GM21619 (cell line): ENCODE results near the gene MKNK2.
"Not testable (repeated sequence)": the region's sequence is repeated elsewhere in the genome, so short reads cannot be mapped to it uniquely, and the experiment has no call there.

Source experiments
- ATAC-seq: cut with Tn5 transposase; IDR thresholded peaks from one replicate; pipeline ENCODE4 v1.9.1; 2021; ENCODE audit not compliant: unreplicated experiment

The MKNK2 gene

DNA sequence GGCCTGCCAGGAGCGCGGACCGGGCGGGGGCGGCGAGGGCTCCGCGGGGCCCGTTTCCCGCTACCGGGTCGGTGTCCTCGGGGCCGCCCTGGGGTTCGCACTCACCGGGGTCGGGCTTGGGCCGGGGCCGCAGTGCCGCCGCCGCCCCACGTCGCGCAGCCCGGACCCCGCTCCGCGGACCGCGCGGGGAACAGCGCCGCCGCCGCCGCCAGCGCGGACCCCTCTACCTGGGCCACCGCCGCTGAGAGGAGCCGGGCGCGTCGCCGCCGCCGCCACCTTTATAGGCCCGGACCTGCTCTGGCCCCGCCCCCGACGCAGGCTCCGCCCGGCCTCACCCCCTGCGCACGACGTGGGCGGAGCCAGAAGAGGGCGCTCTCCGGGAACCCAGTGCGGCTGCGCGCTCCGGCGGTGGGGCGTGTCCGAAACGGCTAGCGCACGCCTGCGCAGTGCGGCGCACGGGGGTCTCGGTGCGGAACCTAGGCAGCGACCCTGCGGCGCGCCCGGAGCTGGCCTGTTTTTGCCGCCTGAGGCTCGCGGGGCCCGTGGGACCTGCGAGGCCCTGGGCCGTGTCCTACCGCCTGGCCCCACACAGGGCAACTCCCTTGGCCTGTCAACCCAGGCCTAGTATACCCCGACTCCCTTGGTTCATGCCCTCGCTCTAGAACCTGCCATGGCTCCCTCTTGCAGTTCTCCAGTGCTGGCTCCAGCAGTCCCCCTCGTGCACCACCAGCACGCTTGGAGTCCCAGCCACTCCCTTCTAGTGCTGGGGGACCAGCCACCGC lies at the start of gene MKNK2:
Gene MKNK2 (minus strand): TSS at position 254 of the 782 bp plus-strand sequence. CDS start 393 bp downstream, outside the sequence.
- peak; percentile 37 for ATAC-seq

DNA sequence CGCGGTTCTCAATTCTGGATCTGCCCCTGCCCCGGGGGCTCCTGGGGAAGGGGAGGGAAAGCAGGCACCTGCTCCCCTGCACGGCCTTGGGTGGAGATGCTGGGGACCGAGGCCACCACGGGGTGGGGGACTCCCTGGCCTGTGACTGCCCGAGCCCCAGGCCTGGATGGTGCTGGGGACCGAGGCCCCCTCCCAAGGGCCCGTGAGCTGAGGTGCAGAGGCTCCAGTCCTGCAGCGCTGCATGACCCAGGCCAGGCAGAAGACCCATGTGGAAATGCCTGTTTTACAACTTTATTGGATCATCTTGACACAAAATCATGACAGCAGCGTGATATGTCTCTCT lies 49.6 kb upstream of the MKNK2 start:
- no peak for ATAC-seq

DNA sequence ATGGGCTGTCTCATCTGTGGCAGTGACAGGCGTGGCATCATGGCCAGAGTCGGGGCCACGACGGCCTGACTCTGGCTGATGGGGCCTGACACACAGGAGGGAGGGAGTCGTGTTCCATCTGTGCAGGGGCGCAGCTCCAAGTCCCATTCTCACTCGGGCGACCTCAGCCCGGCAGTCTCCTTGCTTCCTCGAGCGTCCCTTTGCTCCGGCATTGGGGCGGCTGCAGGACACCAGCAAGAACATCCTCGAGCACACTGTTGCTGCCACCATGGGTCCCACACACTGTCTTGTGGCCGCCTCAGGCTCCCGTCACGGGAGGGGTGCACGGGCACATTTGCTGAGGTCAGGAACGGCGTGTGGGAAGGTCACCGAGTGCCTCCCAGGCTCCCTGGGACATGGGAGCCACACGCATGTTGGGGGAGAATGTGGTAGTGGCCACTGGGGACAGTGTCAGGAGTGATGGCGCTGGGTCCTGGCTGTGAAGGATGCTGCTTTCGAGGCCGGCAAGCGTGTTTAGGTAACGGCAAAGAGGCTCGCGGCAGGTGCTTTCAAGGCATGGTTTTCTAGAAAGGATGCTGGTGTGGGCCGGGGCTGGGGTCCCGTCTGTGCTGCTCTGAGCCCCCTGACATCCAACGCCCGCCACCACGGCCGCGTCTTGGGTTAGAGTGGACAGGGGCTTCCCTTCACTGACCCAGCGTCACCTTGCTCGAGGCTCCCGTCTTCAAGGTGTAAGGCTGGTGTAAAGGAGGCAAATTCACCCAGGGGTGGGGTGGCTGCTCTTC lies 49.1 kb upstream of the MKNK2 start:
- no peak for ATAC-seq

DNA sequence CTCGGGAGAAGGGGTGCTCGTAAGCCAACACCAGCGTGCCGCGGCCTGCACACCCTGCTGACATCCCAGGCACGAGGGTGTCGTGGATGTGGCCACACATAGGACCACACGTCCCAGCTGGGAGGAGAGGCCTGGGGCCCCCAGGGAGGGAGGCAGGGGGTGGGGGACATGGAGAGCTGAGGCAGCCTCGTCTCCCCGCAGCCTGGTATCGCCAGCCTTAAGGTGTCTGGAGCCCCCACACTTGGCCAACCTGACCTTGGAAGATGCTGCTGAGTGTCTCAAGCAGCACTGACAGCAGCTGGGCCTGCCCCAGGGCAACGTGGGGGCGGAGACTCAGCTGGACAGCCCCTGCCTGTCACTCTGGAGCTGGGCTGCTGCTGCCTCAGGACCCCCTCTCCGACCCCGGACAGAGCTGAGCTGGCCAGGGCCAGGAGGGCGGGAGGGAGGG lies 48.0 kb upstream of the MKNK2 start:
- no peak for ATAC-seq

DNA sequence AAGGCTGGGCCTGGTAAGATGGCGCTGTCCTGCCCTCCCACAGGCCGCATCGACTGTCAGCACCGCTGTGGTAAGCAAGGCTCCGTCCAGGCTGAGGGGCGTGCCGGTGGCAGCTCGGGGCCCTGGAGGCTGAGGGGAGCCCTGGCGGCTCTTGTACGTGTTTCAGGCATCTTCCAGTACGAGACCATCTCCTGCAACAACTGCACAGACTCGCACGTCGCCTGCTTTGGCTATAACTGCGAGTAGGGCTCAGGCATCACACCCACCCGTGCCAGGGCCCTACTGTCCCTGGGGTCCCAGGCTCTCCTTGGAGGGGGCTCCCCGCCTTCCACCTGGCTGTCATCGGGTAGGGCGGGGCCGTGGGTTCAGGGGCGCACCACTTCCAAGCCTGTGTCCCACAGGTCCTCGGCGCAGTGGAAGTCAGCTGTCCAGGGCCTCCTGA lies 46.9 kb upstream of the MKNK2 start:
- ATAC-seq, result no peak

DNA sequence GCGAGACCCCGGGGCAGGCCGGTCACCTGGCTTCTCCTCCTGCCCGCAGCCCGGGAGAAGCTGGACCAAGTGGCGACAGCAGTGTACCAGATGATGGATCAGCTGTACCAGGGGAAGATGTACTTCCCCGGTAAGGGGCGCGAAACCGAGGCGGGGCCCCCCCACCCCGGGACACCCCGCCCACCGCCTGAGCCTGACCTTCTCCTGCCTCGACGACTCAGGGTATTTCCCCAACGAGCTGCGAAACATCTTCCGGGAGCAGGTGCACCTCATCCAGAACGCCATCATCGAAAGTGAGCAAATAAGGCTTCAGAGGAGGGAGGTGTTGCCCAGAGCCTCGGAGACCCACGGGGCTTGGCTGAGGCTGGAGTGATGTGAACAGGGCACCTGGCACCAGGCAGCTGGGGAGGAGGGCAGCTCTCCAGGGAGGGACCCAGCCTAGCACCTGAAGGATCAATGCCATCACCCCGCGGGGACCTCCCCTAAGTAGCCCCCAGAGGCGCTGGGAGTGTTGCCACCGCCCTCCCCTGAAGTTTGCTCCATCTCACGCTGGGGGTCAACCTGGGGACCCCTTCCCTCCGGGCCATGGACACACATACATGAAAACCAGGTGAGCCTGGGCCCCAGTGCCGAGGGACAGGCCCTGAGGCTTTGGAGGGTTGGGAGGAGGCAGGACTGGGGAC lies 46.3 kb upstream of the MKNK2 start:
- ATAC-seq, result peak; percentile 4

DNA sequence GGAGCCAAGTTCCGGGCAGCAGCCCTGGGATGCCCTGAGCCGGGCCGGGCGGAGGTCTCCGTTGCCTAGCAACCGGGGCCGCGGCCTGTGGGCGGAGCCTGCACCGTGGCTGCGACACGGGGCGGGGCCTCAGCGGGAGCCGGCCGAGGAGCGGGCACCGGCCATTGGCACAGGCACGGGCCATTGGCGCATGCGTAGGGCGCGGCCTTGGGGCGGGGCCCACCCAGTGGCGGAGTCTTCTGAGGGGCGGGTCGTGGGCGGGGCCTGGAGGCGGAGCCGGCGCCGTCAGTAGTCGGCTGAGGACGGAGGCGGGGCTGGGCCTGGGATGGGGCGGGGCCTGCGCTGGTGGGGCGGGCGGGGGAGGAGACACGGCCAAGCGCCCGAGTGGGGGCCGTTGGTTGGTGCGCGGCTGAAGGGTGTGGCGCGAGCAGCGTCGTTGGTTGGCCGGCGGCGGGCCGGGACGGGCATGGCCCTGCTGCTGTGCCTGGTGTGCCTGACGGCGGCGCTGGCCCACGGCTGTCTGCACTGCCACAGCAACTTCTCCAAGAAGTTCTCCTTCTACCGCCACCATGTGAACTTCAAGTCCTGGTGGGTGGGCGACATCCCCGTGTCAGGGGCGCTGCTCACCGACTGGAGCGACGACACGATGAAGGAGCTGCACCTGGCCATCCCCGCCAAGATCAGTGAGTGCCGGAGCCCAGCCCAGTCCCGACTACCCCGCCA lies 45.6 kb upstream of the MKNK2 start, which contains the start of gene IZUMO4:
Gene IZUMO4 (plus strand): TSS at position 436 of the 723 bp plus-strand sequence. CDS start 31 bp downstream, at position 467.
- ATAC-seq, result peak; percentile 60

DNA sequence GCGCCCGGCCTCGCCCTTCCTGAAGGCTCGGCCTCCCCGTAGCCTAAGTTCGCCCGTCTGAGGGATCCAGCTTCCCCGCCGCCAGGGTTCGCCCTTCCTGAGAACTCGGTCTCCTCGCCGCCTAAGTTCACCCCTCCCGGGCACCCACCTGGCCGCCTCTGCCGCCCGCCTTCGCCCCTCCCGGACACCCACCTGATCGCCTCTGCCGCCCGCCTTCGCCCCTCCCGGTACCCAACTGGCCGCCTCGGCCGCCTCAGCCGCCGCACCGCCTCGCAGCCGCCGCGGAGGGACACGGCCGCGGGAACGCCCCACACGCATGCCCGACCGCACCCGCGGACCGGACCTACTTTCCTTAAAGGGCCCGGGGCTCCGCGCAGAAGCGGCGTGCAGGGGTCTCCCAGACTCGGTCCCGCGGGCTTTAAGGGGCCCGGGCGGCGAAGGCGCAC lies 45.0 kb upstream of the MKNK2 start, which contains the start of gene MOB3A:
Gene MOB3A (minus strand): TSS at position 293 of the 446 bp plus-strand sequence. CDS start 17,766 bp downstream, outside the sequence.
- ATAC-seq, result peak; percentile 25

DNA sequence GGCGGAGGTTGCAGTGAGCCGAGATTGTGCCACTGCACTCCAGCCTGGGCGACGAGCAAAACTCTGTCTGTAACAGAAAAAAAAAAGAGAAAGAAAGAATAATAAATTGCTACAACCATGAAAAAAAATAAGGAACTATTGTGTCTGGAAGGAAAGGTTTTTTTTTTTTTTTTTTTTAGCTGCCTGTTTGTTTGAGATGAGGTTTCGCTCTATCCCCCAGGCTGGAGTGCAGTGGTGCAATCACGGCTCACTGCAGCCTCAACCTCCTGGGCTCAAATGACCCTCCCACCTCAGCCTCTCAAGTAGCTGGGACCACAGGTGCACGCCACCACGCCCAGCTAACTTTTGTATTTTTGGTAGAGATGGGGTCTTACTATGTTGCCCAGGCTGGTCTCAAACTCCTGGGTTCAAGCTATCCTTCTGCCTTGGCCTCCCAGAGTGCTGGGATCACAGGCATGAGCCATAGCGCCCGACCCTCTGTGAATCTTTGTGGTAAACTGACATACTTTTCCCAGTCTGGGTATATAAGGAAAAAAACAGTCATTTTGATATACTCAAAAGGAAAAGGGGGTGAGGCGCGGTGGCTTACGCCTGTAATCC lies 41.0 kb upstream of the MKNK2 start:
- ATAC-seq, result not testable (repeated sequence)

DNA sequence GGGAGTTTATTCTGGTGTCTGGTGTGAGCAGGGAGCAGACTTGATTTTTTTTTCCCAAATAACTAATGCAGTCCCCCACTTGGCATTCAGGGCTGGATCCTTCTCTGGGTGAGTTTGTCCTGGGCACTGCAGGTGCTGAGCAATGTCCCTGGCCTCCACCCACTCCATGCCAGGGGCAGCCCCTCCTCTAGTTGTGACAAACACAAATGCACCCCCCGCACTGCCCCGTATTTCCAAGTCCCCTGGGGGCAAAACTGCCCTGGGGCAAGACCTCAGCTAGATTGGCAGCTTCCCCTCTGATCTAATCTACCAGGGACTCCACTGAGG lies 38.6 kb upstream of the MKNK2 start:
- ATAC-seq, result peak; percentile 0

DNA sequence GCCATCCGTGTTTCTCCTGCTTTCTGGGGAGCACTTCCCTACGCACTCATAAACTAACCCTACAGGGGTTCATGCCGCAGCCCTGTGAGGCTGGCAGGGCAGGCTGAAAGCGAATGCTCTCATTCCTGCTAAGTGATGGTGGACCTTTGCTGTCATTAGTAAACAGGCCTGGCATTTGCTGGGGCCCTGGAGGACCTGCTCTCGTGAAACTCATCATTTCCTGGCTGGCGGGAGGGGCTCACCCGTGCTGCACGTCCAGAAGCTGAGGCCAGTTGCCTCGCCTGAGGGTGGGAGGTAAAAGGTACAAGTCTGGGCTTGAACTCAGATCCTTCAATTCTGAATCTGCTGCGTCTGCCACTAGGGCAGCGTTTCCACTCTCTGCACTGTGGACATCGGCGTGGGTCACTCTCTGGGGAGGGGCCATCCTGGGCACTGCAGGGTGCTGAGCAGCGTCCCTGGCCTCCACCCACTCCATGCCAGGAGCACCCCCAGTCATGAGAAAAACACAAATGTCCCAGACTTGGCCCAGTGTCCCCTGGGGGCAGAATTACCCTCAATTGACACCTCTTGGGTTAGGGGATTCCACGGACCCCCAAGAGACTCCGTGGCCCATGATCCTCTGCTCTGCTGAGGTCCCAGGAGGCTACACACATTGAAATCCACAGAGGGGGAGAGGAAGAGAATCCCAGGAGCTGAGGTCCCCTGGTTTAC lies 38.1 kb upstream of the MKNK2 start:
- no peak for ATAC-seq

DNA sequence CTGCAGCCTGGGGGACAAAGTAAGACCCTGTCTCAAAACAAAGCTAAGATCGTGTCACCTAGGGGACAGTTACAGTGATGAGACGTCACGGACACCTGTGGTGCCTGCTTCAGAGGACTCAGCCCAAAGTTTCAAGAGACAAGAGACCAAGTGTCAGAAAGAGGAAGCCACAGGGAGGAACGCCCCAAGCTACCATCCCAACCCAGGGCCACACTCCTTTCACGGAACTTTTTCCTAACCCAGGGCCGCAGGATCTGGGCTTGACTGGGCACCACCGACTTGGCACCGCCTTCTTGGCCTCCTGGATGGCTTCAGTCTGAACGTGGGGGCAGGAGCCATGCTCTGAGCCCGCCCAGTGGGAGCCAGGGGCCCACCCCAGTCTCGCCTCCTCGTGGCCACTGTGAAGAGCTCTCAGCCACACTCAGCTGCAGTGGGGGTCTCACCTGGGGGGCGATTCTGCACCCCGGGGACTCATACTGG lies 36.6 kb upstream of the MKNK2 start:
- no peak for ATAC-seq

DNA sequence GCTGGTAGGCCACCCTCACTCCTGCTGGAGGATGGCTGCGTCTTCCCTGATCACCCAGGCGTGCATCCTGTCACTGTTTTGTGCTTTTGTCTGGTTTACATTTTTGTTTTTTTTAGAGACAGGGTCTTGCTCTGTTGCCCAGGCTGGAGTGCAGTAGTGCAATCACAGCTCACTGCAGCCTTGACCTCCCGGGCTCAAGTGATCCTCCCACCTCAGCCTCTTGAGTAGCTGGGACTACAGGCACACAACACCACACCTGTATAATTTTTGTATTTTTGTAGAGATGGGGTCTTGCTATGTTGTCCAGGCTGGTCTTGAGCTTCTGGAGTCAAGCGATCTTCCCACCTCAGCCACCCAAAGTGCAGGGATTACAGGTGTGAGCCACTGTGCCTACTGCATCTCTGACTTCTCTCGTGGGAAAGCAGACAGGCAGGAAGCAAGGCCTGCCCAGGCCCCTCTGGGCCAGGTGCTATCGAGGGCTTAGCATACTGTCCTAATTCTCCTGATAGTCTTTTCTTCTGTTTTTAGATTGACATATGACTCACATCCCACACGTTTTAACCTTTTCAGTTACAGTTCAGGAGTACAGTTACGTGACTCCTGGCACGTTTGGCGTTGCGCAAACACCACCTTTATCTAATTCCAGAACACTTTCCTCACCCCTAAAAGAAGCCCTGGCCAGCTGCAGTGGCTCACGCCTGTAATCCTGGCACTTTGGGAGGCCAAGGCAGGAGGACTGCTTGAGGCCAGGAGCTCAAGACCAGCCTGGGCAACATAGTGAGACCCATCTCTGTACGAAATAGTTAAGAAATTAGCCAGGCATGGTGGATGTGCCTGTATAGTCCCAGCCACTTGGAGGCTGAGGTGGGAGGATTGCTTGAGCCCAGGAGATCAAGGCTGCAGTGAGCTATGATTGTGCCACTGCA lies 35.9 kb upstream of the MKNK2 start:
- ATAC-seq, result not testable (repeated sequence)

DNA sequence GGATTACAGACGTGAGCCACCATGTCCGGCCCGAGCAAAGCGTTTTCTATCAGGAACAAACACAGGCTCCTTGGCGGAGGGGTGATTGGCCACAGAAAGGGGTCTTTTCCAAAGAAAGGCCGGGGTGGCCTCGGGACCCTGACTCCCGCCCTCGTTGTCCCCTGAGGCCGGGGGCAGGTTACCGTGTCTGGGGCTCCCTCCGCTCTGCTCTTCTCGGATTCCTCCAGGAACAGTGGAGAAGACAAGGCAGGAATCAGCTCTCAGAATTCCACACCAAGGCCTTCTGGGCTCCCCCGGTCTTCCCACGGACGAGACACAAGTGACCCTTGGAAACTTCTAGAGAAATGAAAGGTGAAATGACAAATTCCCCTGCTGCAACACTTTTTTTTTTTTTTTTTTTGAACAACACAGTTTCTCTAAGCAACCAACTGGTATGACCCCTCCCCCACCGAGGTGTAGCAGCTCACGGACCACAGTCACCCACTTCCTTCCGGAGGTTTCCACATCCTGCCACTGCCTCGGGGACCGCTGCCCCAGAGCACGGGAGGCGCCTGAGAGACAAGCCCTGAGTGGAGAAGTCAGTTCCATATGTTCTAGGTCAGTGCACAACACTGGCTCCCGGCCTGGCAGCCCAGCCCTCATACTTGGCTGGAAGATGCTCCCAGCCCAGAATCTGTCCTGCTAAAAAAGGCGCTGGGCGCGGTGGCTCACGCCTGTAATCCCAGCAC lies 34.1 kb upstream of the MKNK2 start:
- peak; percentile 31 for ATAC-seq

DNA sequence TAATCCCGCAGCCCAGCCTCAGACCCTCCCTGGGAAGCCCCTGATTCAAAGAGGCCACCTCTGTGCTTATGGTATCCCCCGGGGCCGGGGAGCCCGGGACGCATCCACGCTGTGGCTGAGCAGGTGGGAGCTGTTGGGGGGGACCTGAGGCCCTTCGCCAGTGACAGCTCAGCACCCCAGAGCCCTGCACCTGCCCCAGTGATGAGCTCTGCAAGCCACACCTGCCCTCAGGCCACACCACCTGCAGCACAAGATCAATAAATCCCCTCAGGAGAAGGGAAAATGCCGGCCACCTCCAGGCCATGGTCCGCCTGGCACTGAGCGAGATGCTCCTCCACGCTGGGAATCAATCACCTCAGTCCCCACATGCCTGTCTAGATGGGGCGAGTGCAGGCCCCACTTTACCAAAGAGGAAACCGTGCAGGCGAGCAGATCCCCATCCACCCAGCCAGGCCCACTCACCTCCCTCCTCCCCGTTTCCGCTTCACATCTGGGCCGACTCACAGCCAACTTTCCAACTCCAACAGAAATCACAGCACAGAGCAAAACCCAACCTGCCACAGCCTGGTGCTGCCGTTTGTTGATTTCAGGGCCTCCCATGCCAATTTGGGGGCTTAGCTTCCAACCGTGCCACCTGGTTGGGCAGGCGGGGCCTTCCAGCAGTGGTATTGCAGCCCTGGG lies 32.3 kb upstream of the MKNK2 start:
- ATAC-seq, result no peak

DNA sequence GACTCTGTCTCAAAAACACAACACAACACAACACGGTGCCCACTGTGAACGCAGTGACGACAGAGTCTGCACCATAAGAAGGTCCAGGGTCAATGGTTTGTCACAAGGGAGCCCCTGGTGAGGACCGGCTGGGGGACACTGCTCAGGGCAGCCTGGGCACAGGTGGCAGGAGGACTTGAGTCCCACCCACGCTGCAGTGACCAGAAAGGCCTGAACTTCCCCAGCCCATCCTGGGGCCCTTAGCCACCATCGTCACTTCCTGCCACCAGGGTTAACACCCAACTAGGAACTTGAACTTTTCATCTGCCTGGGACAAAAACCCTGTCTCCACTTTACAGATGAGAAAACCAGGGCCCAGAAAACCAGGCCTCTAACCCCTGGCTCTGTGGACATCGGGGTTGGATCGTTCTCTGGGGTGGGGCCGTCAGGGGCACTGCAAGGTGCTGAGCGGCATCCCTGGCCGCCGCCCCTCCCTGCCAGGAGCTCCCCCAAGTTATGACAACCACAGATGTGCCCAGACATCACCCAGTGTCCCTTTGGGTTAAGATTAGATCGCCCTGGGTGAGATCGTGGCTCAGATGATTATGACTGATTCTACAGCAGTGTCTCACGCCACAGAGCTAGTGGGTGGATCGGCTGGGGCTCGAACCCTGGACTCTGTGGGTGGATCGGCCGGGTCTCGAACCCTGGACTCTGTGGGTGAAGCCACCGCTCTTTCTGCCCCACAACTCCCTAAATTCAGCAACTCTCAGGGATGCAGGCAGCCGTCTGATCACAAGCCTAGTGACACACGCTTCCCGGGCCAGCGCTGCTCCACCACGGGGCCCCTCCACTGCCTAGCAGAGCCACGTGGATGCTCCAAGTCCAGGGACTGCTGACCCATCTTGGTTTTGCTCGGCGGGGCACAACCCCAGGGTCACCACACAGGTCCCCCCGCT lies 31.1 kb upstream of the MKNK2 start:
- ATAC-seq, result no peak
